ENCODE results near the gene ENOX2. TPM values are rescaled to one million over a fixed set of nuclear protein-coding genes. Genes with fewer than 3 reads are reported as not detected.

The ENOX2 gene
- total and polyA plus RNA-seq, 2 donors (not counting 1 experiment from before 2014, with no cell fraction given), result 7.6 to 12.9 TPM

DNA sequence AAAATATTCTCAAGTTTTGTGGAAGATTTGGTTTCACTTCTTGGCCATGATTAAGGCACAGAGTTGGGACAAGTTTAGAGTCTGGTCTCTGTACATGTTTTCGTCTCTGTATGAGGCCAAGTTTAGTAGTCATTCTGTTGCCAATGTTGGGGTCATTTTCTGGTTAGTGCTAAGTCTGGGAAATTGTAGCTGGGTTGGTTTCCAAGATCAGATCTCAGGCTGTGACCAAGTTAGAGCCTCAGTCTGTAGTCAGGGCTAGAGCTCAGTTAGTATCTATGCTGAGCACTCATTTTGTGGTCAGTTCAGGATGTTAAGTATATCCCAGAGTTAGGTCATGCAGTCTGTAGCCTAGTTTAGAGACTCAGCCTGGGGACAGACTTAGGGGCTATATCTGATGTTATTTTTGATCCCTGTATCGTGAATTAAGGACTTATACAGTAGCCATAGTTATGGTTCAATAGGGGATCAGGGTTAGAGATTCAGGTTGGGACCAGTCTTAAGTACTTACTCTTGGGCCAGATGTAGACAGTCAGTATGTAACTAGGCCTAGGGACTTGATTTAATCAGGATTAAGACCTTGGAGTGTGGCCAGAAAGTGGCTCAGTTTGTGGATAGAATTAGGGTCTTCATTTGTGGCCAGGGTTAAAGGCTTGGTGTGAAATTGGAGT lies 6.6 kb upstream of the ENOX2 start:
- Histone ChIP-seq H3K79me2 (ENCODE audit: control insufficient read depth, insufficient read depth, low read length) (no peaks in the 10 kb centered on the region), H3K27me3 (ENCODE audit: control insufficient read depth, insufficient read depth, low read length) (no peaks in the 10 kb centered on the region), H3K9me3 (ENCODE audit: control insufficient read depth, insufficient read depth, low read depth, low read length) (no peaks in the 10 kb centered on the region), H4K20me1 (ENCODE audit: control insufficient read depth, extremely low read depth, insufficient read depth, low read length) (no peaks in the 10 kb centered on the region), H3K4me1 (ENCODE audit: control insufficient read depth, extremely low read depth, insufficient read depth, low read length) (no peaks in the 10 kb centered on the region), H3K36me3 (ENCODE audit: control insufficient read depth, insufficient read depth, low read length) (no peaks in the 10 kb centered on the region), H3K27ac (ENCODE audit: insufficient read depth, low read length) (no peak overlapping the region), H2AFZ (ENCODE audit: low read length) (no peak overlapping the region), H3K4me3 (replicated peaks in 1 of 4; ENCODE audit: control extremely low read depth in 1 of 4, insufficient read depth in 1 of 4, low read depth in 3 of 4, low read length in 4 of 4) (no peak overlapping the region), H3K4me2 (ENCODE audit: extremely low read depth, insufficient read depth, low read length) (no peak overlapping the region), H3K9ac (ENCODE audit: insufficient read depth, low read length) (no peak overlapping the region)
- no peak for TF ChIP-seq EZH2 (IDR thresholded peaks at IDR 0.05; ENCODE audit: low read length, missing control alignments)
- TF ChIP-seq, protein P1, sequence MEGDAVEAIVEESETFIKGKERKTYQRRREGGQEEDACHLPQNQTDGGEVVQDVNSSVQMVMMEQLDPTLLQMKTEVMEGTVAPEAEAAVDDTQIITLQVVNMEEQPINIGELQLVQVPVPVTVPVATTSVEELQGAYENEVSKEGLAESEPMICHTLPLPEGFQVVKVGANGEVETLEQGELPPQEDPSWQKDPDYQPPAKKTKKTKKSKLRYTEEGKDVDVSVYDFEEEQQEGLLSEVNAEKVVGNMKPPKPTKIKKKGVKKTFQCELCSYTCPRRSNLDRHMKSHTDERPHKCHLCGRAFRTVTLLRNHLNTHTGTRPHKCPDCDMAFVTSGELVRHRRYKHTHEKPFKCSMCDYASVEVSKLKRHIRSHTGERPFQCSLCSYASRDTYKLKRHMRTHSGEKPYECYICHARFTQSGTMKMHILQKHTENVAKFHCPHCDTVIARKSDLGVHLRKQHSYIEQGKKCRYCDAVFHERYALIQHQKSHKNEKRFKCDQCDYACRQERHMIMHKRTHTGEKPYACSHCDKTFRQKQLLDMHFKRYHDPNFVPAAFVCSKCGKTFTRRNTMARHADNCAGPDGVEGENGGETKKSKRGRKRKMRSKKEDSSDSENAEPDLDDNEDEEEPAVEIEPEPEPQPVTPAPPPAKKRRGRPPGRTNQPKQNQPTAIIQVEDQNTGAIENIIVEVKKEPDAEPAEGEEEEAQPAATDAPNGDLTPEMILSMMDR (conservative IDR thresholded peaks at IDR 0.05 in 1 of 2, IDR thresholded peaks at IDR 0.05 in 1 of 2; ENCODE audit: low read depth in 1 of 2, low read length in 2 of 2), result no peak
- peak in 1 of 2 donors; percentile 34 for DNase-seq (ENCODE audit: low read depth in 2 of 2)

DNA sequence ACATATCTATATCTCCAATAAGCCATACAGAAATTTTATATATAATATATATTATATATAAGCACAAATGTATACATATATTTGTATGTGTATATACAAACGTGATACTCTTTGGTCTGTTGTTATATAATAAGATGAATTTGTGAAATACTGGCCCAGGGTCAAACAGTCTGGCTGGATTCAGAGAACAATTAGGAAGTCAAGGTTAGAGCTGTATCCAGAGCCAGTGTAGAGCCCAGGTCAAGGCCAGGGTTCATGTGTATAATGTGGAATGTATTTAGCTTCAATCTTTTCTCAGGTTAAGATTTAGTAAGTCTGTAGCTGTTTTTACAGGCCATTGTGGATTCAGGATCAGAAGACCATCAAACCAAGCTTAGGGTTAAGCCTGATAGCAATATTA lies 3.8 kb upstream of the ENOX2 start:
- Histone ChIP-seq H4K20me1 (ENCODE audit: control insufficient read depth, extremely low read depth, insufficient read depth, low read length) (no peaks in the 10 kb centered on the region), H3K9ac (ENCODE audit: insufficient read depth, low read length) (no peak overlapping the region)

DNA sequence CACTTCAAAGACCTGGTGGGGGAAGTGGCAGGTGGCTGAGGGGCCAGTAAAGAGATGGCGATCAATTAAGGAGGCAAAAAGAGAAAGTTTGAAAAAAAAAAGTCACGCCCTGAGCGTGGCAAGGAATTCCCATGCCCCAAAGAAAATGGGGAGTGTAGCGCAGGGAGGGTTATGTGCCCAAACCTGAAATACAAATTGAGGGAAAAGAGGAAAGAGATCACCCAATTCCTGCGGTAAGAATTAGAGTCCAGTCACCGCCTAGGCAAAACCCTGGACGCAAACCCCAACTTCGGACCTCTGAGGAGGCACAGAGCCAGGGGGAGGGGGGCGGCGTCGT lies 595 bp downstream of the ENOX2 start:
- Histone ChIP-seq H3K4me1 (ENCODE audit: control insufficient read depth, extremely low read depth, insufficient read depth, low read length) (no peaks in the 10 kb centered on the region), H3K9me3 (ENCODE audit: control insufficient read depth, insufficient read depth, low read depth, low read length) (no peaks in the 10 kb centered on the region), H3K9ac (ENCODE audit: insufficient read depth, low read length) (no peak overlapping the region), H3K79me2 (ENCODE audit: control insufficient read depth, insufficient read depth, low read length) (no peaks in the 10 kb centered on the region), H4K20me1 (ENCODE audit: control insufficient read depth, extremely low read depth, insufficient read depth, low read length) (no peaks in the 10 kb centered on the region), H3K27me3 (ENCODE audit: control insufficient read depth, insufficient read depth, low read length) (no peaks in the 10 kb centered on the region), H3K4me3 (replicated peaks in 1 of 4; ENCODE audit: control extremely low read depth in 1 of 4, insufficient read depth in 1 of 4, low read depth in 3 of 4, low read length in 4 of 4) (peak overlapping the region; percentile 59 to 79 (median 66)), H3K36me3 (ENCODE audit: control insufficient read depth, insufficient read depth, low read length) (no peaks in the 10 kb centered on the region), H3K4me2 (ENCODE audit: extremely low read depth, insufficient read depth, low read length) (peak overlapping the region; percentile 58), H3K27ac (ENCODE audit: insufficient read depth, low read length) (peak overlapping the region; percentile 34), H2AFZ (ENCODE audit: low read length) (peak overlapping the region; percentile 26)
- TF ChIP-seq, protein P1 (conservative IDR thresholded peaks at IDR 0.05 in 1 of 2, IDR thresholded peaks at IDR 0.05 in 1 of 2; ENCODE audit: low read depth in 1 of 2, low read length in 2 of 2), result no peak
- TF ChIP-seq EZH2 (IDR thresholded peaks at IDR 0.05; ENCODE audit: low read length, missing control alignments), result no peak
- DNase-seq (ENCODE audit: low read depth in 2 of 2), result no peak

More for the DNA sequence above, 3.8 kb upstream of the ENOX2 start:
- no peak overlapping the region for H3K4me3 ChIP-seq (replicated peaks in 1 of 4; ENCODE audit: control extremely low read depth in 1 of 4, insufficient read depth in 1 of 4, low read depth in 3 of 4, low read length in 4 of 4)
- H3K4me2 ChIP-seq (ENCODE audit: extremely low read depth, insufficient read depth, low read length), result no peak overlapping the region
- no peaks in the 10 kb centered on the region for H3K4me1 ChIP-seq (ENCODE audit: control insufficient read depth, extremely low read depth, insufficient read depth, low read length)
- no peaks in the 10 kb centered on the region for H3K36me3 ChIP-seq (ENCODE audit: control insufficient read depth, insufficient read depth, low read length)
- H2AFZ ChIP-seq (ENCODE audit: low read length), result no peak overlapping the region
- H3K27ac ChIP-seq (ENCODE audit: insufficient read depth, low read length), result no peak overlapping the region
- TF ChIP-seq, protein P1 (conservative IDR thresholded peaks at IDR 0.05 in 1 of 2, IDR thresholded peaks at IDR 0.05 in 1 of 2; ENCODE audit: low read depth in 1 of 2, low read length in 2 of 2), result no peak
- no peak for TF ChIP-seq EZH2 (IDR thresholded peaks at IDR 0.05; ENCODE audit: low read length, missing control alignments)
- no peaks in the 10 kb centered on the region for H3K27me3 ChIP-seq (ENCODE audit: control insufficient read depth, insufficient read depth, low read length)
- H3K9me3 ChIP-seq (ENCODE audit: control insufficient read depth, insufficient read depth, low read depth, low read length), result no peaks in the 10 kb centered on the region
- DNase-seq (ENCODE audit: low read depth in 2 of 2), result no peak
- H3K79me2 ChIP-seq (ENCODE audit: control insufficient read depth, insufficient read depth, low read length), result no peaks in the 10 kb centered on the region

Data from fibroblast of lung (primary cell).